GM21526 (cell line): Measurements from ENCODE around the gene DIAPH2.
"Not testable (repeated sequence)": the region's sequence is repeated elsewhere in the genome, so short reads cannot be mapped to it uniquely, and the experiment has no call there.

ENCODE experiments used
- ATAC-seq: cut with Tn5 transposase; IDR thresholded peaks from one replicate; pipeline ENCODE4 v1.9.1; 2021; ENCODE audit warnings: moderate library complexity; ENCODE audit not compliant: unreplicated experiment, low FRiP score

DIAPH2 gene

GRCh38 chrX:96714393-96714792 is 29.8 kb downstream of the DIAPH2 start:
- not testable (repeated sequence) for ATAC-seq

- ATAC-seq: no peak
Observed at GRCh38 chrX:96715481-96715880, 30.8 kb downstream of the DIAPH2 start.

GRCh38 chrX:96719161-96719875 is 34.7 kb downstream of the DIAPH2 start:
- no peak for ATAC-seq

GRCh38 chrX:96721354-96721753 is 36.7 kb downstream of the DIAPH2 start:
- ATAC-seq: peak; percentile 99

- no peak for ATAC-seq
Observed at GRCh38 chrX:96722781-96723180, 38.1 kb downstream of the DIAPH2 start.

GRCh38 chrX:96729053-96729452 is 44.4 kb downstream of the DIAPH2 start:
- ATAC-seq: no peak

- ATAC-seq: no peak
Observed at GRCh38 chrX:96729868-96730643, 45.4 kb downstream of the DIAPH2 start.

- not testable (repeated sequence) for ATAC-seq
Observed at GRCh38 chrX:96731000-96731399, 46.4 kb downstream of the DIAPH2 start.

GRCh38 chrX:96743367-96744073 is 58.9 kb downstream of the DIAPH2 start:
- no peak for ATAC-seq

GRCh38 chrX:96752781-96753180 is 68.1 kb downstream of the DIAPH2 start:
- ATAC-seq: no peak

GRCh38 chrX:96753230-96753629 is 68.6 kb downstream of the DIAPH2 start:
- ATAC-seq: no peak

- no peak for ATAC-seq
Observed at GRCh38 chrX:96756491-96756890, 71.8 kb downstream of the DIAPH2 start.

GRCh38 chrX:96761566-96761965 is 76.9 kb downstream of the DIAPH2 start:
- ATAC-seq: no peak

- no peak for ATAC-seq
Observed at GRCh38 chrX:96763608-96764007, 79.0 kb downstream of the DIAPH2 start.

GRCh38 chrX:96764864-96765263 is 80.2 kb downstream of the DIAPH2 start:
- ATAC-seq: peak; percentile 76

GRCh38 chrX:96770315-96770714 is 85.7 kb downstream of the DIAPH2 start:
- ATAC-seq: no peak

- ATAC-seq: no peak
Observed at GRCh38 chrX:96771486-96771885, 86.8 kb downstream of the DIAPH2 start.

GRCh38 chrX:96774116-96774515 is 89.5 kb downstream of the DIAPH2 start:
- ATAC-seq: no peak

- ATAC-seq: no peak
Observed at GRCh38 chrX:96776966-96777365, 92.3 kb downstream of the DIAPH2 start.

GRCh38 chrX:96791559-96791958 is 106.9 kb downstream of the DIAPH2 start:
- ATAC-seq: no peak

GRCh38 chrX:96792047-96792446 is 107.4 kb downstream of the DIAPH2 start:
- ATAC-seq: no peak
